ENCODE data around the gene PPP1R9B. TPM values are rescaled to one million over a fixed set of nuclear protein-coding genes. Genes with fewer than 3 reads are reported as not detected.

Gene PPP1R9B
- total RNA-seq, 3 donors from 2014 or later (not counting 1 experiment from before 2014, with no cell fraction given): 124 to 162 (median 135) TPM

DNA sequence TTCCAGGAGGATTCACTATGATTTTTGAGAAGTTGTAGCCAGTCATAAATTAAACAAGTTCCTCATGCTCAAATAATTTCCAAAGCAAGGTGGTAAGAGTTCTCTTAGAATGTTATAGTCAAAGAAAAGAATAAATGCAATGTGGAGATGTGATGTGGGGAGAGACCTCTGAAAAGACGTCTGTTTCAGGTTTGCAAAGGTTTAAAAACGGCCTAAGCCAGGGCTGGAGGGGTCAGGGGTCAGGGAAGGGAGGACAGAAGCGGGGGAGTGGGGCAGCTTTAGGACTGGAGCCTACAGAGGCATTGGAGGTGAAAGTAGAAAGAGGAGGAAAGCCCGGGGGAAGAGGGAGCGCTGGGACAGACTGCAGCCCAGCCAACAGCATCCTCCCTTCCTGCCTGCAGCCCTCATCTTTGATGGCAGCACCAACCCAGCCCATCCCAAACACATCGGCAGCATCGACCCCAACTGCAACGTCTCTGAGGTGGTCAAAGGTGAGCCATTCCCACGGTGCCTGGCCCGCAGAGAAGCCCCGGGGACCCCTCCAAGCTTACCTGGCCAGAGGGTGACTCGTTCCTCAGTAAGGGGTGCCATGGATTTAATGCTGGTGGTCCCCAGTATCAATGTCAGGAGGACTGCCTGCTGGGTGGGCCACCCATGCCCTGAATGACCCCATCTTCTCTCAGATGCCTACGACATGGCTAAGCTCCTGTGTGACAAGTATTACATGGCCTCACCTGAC, 43.9 kb downstream of the PPP1R9B start:
- intact Hi-C loops (cut with micrococcal nuclease): no loop called here
- WGBS (ENCODE audit: insufficient coverage): 91% methylated on average over 13 of the region's 13 CpGs
- no peak for ATAC-seq
- H3K9me3 Mint-ChIP-seq: no peaks in the 10 kb centered on the region
- H3K4me3 Mint-ChIP-seq: no peak overlapping the region
- no peak overlapping the region for H3K4me3 ChIP-seq (ENCODE audit: low read length)
- H3K27ac Mint-ChIP-seq: no peak overlapping the region
- no peak for DNase-seq
- no peaks in the 10 kb centered on the region for H3K27me3 ChIP-seq (ENCODE audit: control insufficient read depth, insufficient read depth, low read length)
- peaks cover 5% of the 10 kb centered on the region for H3K4me1 ChIP-seq (ENCODE audit: control insufficient read depth, insufficient read depth, low read length)
- peaks cover 40% of the 10 kb centered on the region for H3K36me3 ChIP-seq (ENCODE audit: control insufficient read depth, insufficient read depth, low read length)
- H3K27me3 Mint-ChIP-seq (ENCODE audit: low read depth in 2 of 2): no peaks in the 10 kb centered on the region
- H3K9me3 ChIP-seq (ENCODE audit: control insufficient read depth, insufficient read depth, low read length): no peaks in the 10 kb centered on the region
- H3K4me1 Mint-ChIP-seq: peaks cover 0 to 7% of the 10 kb centered on the region in 2 donors
- no peaks in the 10 kb centered on the region for H3K36me3 Mint-ChIP-seq
- TF ChIP-seq, protein P1, sequence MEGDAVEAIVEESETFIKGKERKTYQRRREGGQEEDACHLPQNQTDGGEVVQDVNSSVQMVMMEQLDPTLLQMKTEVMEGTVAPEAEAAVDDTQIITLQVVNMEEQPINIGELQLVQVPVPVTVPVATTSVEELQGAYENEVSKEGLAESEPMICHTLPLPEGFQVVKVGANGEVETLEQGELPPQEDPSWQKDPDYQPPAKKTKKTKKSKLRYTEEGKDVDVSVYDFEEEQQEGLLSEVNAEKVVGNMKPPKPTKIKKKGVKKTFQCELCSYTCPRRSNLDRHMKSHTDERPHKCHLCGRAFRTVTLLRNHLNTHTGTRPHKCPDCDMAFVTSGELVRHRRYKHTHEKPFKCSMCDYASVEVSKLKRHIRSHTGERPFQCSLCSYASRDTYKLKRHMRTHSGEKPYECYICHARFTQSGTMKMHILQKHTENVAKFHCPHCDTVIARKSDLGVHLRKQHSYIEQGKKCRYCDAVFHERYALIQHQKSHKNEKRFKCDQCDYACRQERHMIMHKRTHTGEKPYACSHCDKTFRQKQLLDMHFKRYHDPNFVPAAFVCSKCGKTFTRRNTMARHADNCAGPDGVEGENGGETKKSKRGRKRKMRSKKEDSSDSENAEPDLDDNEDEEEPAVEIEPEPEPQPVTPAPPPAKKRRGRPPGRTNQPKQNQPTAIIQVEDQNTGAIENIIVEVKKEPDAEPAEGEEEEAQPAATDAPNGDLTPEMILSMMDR (IDR thresholded peaks at IDR 0.05): no peak
- H3K27ac ChIP-seq (ENCODE audit: low read length): no peak overlapping the region

DNA sequence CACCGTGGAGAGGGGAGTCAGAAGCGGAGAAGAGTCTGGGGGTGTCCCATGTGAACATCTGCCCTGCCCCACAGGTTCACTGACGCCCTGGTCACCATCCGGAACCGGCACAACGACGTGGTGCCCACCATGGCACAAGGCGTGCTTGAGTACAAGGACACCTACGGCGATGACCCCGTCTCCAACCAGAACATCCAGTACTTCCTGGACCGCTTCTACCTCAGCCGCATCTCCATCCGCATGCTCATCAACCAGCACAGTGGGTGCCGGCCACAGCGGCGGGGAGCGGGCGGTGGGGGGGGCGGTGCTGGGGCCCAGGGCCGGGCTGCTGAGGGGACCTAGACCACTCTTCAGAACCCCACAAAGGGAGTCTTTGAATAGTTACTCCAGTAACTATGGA, 44.7 kb downstream of the PPP1R9B start:
- no peak overlapping the region for H3K4me3 Mint-ChIP-seq
- WGBS (ENCODE audit: insufficient coverage): 97% methylated on average over 21 of the region's 21 CpGs
- no peaks in the 10 kb centered on the region for H3K9me3 ChIP-seq (ENCODE audit: control insufficient read depth, insufficient read depth, low read length)
- intact Hi-C loops (cut with micrococcal nuclease): no loop called here
- DNase-seq (no peak), ATAC-seq (no peak)
- peaks cover under 1 to 8% of the 10 kb centered on the region in 2 donors for H3K4me1 Mint-ChIP-seq
- H3K27me3 ChIP-seq (ENCODE audit: control insufficient read depth, insufficient read depth, low read length): no peaks in the 10 kb centered on the region
- peaks cover 12% of the 10 kb centered on the region for H3K4me1 ChIP-seq (ENCODE audit: control insufficient read depth, insufficient read depth, low read length)
- no peaks in the 10 kb centered on the region for H3K36me3 Mint-ChIP-seq
- H3K36me3 ChIP-seq (ENCODE audit: control insufficient read depth, insufficient read depth, low read length): peaks cover 46% of the 10 kb centered on the region
- H3K27ac ChIP-seq (ENCODE audit: low read length): no peak overlapping the region
- no peak overlapping the region for H3K27ac Mint-ChIP-seq
- H3K9me3 Mint-ChIP-seq: no peaks in the 10 kb centered on the region
- TF ChIP-seq, protein P1 (IDR thresholded peaks at IDR 0.05): no peak
- no peaks in the 10 kb centered on the region for H3K27me3 Mint-ChIP-seq (ENCODE audit: low read depth in 2 of 2)
- H3K4me3 ChIP-seq (ENCODE audit: low read length): no peak overlapping the region

DNA sequence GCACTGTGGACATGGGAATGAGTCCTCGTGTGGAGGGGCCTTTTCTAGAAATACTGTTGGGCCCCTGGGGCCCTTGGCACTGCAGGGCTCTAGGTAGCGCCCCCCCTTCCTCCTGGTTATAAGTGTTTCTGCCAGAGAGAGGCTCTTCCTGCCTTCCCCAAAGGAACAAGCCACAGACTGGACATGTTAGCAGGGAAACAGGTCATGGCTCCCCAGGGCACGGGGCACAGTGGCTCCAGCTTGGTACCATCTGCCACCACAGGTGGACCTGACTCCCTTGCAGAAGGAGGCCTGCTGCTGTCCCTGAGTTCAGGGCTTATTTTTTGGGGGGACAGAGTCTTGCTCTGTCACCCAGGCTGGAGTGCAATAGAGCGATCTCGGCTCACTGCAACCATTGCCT, 46.5 kb downstream of the PPP1R9B start:
- WGBS (ENCODE audit: insufficient coverage): 92% methylated on average over 5 of the region's 5 CpGs
- Histone ChIP-seq H3K9me3 (ENCODE audit: control insufficient read depth, insufficient read depth, low read length) (no peaks in the 10 kb centered on the region), H3K4me1 (ENCODE audit: control insufficient read depth, insufficient read depth, low read length) (peaks cover 31% of the 10 kb centered on the region), H3K27me3 (ENCODE audit: control insufficient read depth, insufficient read depth, low read length) (no peaks in the 10 kb centered on the region), H3K36me3 (ENCODE audit: control insufficient read depth, insufficient read depth, low read length) (peaks cover 39% of the 10 kb centered on the region), H3K4me3 (ENCODE audit: low read length) (no peak overlapping the region), H3K27ac (ENCODE audit: low read length) (no peak overlapping the region)
- ATAC-seq: no peak
- DNase-seq: no peak
- H3K36me3 Mint-ChIP-seq: no peaks in the 10 kb centered on the region
- H3K27me3 Mint-ChIP-seq (ENCODE audit: low read depth in 2 of 2): no peaks in the 10 kb centered on the region
- intact Hi-C loops (cut with micrococcal nuclease): no loop called here
- no peaks in the 10 kb centered on the region for H3K9me3 Mint-ChIP-seq
- H3K27ac Mint-ChIP-seq: no peak overlapping the region
- H3K4me3 Mint-ChIP-seq: no peak overlapping the region
- TF ChIP-seq, protein P1 (IDR thresholded peaks at IDR 0.05): no peak
- H3K4me1 Mint-ChIP-seq: peaks cover 14 to 24% of the 10 kb centered on the region in 2 donors

DNA sequence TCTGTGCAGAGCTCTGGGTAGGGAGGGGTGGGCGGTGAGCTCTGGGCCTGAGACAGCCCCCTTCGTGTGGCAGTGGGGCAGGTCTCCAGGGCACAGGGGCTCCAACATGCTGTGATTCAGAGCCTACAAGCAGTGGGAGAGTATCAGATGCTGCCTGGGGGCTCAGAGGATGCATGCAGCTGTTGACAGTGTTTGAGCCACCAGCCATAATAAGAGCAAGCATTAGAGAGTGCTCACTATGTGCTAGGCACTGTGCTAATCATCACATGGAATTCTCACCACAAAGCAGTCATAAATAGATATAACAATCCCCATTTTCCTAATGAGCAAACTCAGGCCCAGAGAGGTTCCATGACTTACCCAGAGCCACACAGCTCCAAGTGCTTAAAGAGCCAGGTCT, 47.2 kb downstream of the PPP1R9B start:
- intact Hi-C loops (cut with micrococcal nuclease): no loop called here
- H3K4me3 Mint-ChIP-seq: no peak overlapping the region
- no peaks in the 10 kb centered on the region for H3K9me3 Mint-ChIP-seq
- H3K9me3 ChIP-seq (ENCODE audit: control insufficient read depth, insufficient read depth, low read length): no peaks in the 10 kb centered on the region
- no peak for DNase-seq
- H3K4me1 Mint-ChIP-seq: peaks cover 19 to 31% of the 10 kb centered on the region in 2 donors
- TF ChIP-seq, protein P1 (IDR thresholded peaks at IDR 0.05): no peak
- no peaks in the 10 kb centered on the region for H3K27me3 ChIP-seq (ENCODE audit: control insufficient read depth, insufficient read depth, low read length)
- H3K4me1 ChIP-seq (ENCODE audit: control insufficient read depth, insufficient read depth, low read length): peaks cover 35% of the 10 kb centered on the region
- WGBS (ENCODE audit: insufficient coverage): 95% methylated on average over 2 of the region's 2 CpGs
- H3K27ac Mint-ChIP-seq: no peak overlapping the region
- peaks cover 38% of the 10 kb centered on the region for H3K36me3 ChIP-seq (ENCODE audit: control insufficient read depth, insufficient read depth, low read length)
- no peak for ATAC-seq
- H3K36me3 Mint-ChIP-seq: no peaks in the 10 kb centered on the region
- H3K27me3 Mint-ChIP-seq (ENCODE audit: low read depth in 2 of 2): no peaks in the 10 kb centered on the region
- H3K27ac ChIP-seq (ENCODE audit: low read length): no peak overlapping the region
- no peak overlapping the region for H3K4me3 ChIP-seq (ENCODE audit: low read length)
